CD4-positive, alpha-beta T cell treated with Interleukin-6 for 4 hours (primary cell): ENCODE results near the gene RELL1.
"Not testable (repeated sequence)": the region's sequence is repeated elsewhere in the genome, so short reads cannot be mapped to it uniquely, and the experiment has no call there.

Experiments used
- DNase-seq: peaks from one replicate; pipeline ENCODE4 v3.0.0-alpha.2; 2020; ENCODE audit warnings: mixed read lengths

RELL1 gene

GRCh38 chr4:37690976-37691375, 4.8 kb upstream of the RELL1 start:
- no peak for DNase-seq

DNA sequence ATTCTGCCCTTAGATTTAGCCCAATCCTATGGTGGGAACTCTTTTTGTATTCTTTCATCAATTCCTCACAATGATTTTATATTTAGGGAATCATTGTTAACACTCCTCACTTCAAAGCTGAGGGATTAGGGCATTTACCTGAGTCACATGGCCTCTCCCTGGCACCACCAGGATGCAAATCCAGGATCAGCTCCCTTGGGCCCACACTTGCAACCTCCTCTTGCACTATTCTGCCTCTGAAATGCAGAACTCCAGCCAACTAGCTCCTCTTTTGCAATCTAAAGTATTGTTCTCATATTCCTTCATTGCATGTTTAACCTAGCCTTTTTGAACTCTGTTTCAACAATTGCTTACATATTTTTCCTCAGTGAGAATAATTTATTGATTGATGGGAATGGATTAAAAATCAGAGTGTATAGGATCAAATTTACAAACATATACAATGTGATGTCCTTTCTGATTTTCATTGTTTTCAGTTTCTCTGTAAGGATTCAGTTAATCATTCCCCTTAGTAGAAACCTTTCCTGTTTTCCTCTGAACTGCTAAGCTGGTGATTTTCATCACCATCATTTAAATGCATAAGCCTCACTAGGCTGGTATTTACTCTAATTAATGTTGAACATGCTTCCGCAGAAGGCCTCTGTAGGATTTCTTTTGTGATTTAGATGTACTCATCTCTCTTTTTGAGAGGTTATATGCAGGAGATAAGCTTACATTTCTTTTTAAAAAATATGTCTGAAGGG, 3.3 kb upstream of the RELL1 start:
- no peak for DNase-seq

GRCh38 chr4:37687681-37688080, 1.5 kb upstream of the RELL1 start:
- DNase-seq: no peak

- DNase-seq: no peak
These were observed 1.0 kb upstream of the RELL1 start for GRCh38 chr4:37687194-37687562.

GRCh38 chr4:37685823-37686372, 278 bp downstream of the RELL1 start:
- peak; percentile 72 for DNase-seq

- DNase-seq: peak; percentile 59
These were observed 884 bp downstream of the RELL1 start for GRCh38 chr4:37685161-37685822.

GRCh38 chr4:37684154-37684553, 2.0 kb downstream of the RELL1 start:
- DNase-seq: no peak

DNA sequence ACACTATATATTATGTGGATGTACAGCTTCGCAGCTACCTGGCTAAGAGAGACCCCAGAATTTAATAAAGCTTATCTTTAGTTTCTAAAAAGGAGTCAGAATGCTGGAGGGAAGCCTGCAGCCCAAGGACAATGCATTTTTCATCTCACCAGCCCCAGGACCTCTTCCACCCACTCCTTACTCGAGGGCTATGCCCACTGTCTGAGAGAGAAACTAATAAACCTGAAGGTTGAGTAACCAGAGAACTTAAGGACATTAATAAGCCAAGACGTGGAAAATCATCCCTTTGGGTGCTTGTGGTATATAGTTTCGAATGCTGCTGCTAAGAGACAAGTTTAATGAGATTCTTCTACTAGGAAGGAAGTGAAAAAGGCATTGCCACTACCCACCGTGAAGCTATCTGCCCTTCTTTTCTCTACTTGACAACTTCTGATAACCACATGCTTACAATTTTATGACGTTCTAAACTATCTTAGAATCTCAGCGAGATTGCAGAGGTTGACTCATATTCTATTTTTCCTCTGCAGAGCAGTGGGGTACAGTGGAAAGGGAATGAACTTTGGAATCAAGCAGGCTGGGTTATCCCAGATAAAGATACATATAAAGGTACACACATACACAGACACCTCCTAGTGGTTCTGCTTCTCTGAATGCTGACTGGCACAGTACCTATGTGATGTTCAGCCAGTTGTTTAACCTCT, 3.3 kb downstream of the RELL1 start:
- no peak for DNase-seq

- DNase-seq: no peak
These were observed 6.1 kb downstream of the RELL1 start for GRCh38 chr4:37680089-37680488.

DNA sequence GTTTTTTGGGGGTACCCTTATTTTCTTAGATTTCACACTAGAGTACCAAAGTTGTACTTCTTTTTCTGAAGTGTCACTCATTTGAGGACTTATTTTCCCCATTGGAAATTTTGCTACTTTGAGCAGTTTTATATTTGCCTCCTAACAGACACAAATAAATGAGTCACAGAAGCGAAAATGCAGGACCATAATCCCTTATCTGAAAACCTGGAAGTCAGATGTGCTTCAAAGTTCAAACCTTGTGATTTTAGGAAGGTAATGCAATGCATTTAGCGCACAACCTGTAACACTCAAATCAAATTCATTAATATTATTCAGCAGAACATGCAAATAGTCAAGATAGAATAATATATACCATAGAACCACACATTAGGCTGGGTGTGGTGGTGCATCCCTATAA, 6.9 kb downstream of the RELL1 start:
- no peak for DNase-seq

- no peak for DNase-seq
These were observed 7.6 kb downstream of the RELL1 start for GRCh38 chr4:37678624-37679023.

GRCh38 chr4:37675587-37676290, 10.4 kb downstream of the RELL1 start:
- DNase-seq: peak; percentile 5

GRCh38 chr4:37674439-37674838, 11.7 kb downstream of the RELL1 start:
- DNase-seq: no peak

GRCh38 chr4:37673538-37674192, 12.5 kb downstream of the RELL1 start:
- no peak for DNase-seq

GRCh38 chr4:37671072-37671471, 15.1 kb downstream of the RELL1 start:
- DNase-seq: no peak

DNA sequence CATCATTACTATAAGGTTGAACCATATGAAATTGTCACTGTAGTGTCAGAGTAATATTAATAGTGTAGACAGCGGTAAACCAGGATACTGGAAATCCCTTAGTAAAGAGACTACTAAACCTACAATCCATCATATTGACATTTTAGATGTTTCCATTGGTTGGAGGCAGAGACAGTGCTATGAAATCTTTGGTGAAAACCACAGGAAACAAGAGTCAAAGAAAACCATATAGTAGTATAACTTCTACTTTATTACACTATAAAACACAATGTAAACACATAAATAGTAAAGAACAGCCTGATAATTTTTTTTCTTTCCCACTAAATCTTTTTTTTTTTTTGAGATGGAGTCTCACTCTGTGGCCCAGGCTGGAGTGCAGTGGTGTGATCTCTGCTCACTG, 15.9 kb downstream of the RELL1 start:
- no peak for DNase-seq

DNA sequence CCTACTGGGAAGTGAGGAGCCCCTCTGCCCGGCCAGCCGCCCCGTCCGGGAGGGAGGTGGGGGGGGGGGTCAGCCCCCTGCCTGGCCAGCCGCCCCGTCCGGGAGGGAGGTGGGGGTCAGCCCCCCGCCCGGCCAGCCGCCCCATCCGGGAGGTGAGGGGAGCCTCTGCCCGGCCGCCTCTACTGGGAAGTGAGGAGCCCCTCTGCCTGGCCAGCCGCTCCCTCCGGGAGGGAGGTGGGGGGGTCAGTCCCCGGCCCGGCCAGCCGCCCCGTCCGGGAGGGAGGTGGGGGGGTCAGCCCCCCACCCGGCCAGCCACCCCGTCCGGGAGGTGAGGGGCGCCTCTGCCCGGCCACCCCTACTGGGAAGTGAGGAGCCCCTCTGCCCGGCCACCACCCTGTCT, 17.1 kb downstream of the RELL1 start:
- DNase-seq: not testable (repeated sequence)

DNA sequence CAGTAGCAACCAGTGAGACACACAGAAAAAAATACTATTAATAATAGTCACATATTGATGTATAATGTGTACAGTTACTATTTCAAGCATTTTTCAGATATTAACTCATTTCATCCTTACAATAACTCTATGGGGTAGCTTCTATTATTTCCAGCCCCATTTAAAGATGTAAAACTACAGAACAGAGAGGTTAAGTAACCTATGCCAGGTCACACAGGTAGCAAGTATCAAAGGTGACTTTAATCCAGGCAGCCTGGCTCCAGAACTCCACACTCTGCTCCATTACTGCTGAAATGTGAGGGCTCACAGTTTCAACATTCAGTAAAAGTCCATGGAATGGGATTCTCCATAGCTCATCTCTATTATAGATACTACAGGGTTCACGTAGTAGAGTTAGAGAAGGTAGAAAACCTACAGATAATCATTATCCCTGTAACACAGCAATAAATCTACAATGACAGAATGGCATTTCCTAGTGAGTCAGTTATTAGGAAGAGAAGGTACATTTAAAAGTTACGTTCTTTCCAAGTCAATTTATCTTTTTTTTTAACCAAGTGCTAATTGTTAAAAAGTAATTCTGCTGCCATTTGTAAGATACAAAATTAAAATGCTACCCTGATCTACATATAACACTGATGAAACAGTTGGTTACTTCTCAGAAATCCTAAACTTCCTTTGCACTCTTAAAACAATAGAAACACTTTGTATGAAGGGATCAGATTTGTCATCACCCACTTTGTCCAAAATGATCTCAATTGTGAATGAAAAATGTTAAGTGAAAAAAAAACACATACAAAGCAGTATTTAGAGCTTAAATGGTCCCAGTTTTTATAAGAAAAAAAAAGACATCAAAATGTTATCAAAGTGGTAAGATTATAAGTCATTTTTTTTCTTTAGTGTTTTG, 18.7 kb downstream of the RELL1 start:
- no peak for DNase-seq

DNA sequence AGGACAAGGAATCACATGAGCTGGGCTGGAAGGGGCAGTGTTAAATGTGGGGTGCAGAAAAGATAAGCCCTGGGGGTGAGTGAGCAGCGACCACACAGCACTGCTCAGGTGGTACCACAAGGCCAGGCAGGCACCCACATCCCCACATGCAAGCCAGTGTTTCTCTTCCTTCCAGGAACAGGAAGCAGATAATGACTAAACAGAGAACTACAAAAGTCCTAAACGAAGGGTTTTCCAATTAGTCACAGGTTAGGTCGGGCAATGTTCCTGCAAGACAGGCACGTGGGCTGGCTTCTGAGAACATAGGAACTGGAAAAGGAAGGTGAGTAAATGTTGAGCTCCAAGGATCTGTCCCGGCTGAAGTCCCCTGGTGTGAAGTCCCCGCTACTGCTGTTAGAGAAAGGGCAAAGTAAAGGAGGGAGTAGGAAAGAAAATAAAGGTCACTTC, 19.5 kb downstream of the RELL1 start:
- peak; percentile 37 for DNase-seq

DNA sequence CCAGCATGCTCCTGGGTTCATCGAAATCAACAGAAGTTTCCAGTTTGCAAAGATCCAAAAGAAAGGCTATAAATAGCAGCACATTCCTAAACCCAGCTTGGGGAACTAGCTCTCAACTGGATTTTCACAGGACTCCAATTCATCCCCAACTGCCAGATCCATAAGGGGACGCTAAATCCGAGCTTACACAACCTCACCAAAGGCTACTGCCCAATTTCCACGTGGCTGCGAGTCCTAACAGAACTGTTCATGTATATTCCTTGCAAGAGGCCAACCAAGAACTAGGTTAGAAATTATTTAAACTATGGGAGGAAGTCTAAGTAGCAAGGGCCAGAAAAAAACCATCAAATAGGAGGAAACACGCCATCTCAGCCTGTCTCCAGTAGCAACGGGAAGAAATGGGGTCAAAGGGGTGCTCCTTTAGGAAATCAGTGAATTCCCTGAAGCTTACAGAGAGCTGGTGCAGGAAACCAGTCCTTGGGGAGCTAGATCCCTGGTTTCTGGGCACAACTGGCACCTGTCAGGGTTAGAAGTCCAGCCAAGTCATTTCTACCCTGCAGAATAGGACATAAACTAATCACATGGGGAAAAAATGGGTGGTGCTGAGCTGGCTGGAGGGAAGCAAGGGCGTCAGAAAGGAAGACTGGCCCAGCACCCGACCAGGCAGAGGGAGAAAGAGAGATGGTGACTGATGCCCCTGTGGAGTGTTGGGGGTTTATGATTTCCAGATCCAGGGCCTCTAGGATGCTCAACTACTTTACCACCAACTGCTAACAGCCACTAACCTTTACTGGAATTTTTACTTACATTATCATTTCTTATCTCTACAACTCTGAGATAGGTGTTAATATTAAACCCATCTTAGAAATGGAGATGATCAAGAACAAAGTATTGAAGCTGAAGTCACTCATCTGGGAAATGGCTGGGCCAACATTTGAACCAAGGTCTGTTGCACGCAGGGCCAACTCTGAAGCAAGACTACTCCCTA, 20.5 kb downstream of the RELL1 start:
- no peak for DNase-seq
